ENCODE data around the gene CLASRP. TPM values are rescaled to one million over a fixed set of nuclear protein-coding genes. Genes with fewer than 3 reads are reported as not detected.

CLASRP gene
- total RNA-seq, 1 donor from 2014 or later = 81.5 TPM

DNA sequence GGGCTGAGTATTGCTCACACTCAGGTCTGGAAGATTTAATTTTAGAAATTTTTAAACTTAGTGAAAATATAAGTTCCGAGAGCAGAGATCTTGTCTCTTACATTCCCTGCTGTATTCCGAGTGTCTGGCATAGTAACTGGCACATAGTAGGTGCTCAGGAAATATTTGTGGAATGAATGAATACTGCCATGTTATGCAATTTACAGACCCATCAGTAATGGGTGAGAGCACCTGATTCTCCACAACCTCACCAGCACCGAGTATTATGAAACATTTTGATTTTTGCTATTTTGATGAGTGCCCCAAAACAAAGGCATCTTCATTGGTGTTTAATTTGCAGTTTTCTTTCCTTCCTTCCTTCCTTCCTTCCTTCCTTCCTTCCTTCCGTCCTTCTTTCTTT is 15.8 kb upstream of the CLASRP start:
- H3K36me3 Mint-ChIP-seq (ENCODE audit: unreplicated experiment) = peaks cover 1% of the 10 kb centered on the region
- H3K4me1 Mint-ChIP-seq (ENCODE audit: unreplicated experiment) = no peaks in the 10 kb centered on the region
- no peaks in the 10 kb centered on the region for H3K9me3 Mint-ChIP-seq (ENCODE audit: unreplicated experiment)
- no peak for TF ChIP-seq CTCF (IDR thresholded peaks at IDR 0.05)
- H3K4me3 Mint-ChIP-seq (ENCODE audit: unreplicated experiment) = no peak overlapping the region
- no peaks in the 10 kb centered on the region for H3K27me3 Mint-ChIP-seq (ENCODE audit: unreplicated experiment)
- DNase-seq (ENCODE audit: extremely low spot score, unreplicated experiment) = no peak
- H3K27ac Mint-ChIP-seq (ENCODE audit: unreplicated experiment) = no peak overlapping the region

- no peak overlapping the region for H3K4me3 Mint-ChIP-seq (ENCODE audit: unreplicated experiment)
- no peak for DNase-seq (ENCODE audit: extremely low spot score, unreplicated experiment)
- no peaks in the 10 kb centered on the region for H3K4me1 Mint-ChIP-seq (ENCODE audit: unreplicated experiment)
- H3K27ac Mint-ChIP-seq (ENCODE audit: unreplicated experiment) = no peak overlapping the region
- no peaks in the 10 kb centered on the region for H3K27me3 Mint-ChIP-seq (ENCODE audit: unreplicated experiment)
- peaks cover 7% of the 10 kb centered on the region for H3K36me3 Mint-ChIP-seq (ENCODE audit: unreplicated experiment)
- H3K9me3 Mint-ChIP-seq (ENCODE audit: unreplicated experiment) = no peaks in the 10 kb centered on the region
- no peak for TF ChIP-seq CTCF (IDR thresholded peaks at IDR 0.05)
Observed at GRCh38 chr19:45025264-45025663, 13.6 kb upstream of the CLASRP start.

- Mint-ChIP-seq H3K27me3 (ENCODE audit: unreplicated experiment) (no peaks in the 10 kb centered on the region), H3K27ac (ENCODE audit: unreplicated experiment) (no peak overlapping the region), H3K36me3 (ENCODE audit: unreplicated experiment) (peaks cover 14% of the 10 kb centered on the region), H3K4me1 (ENCODE audit: unreplicated experiment) (no peaks in the 10 kb centered on the region), H3K9me3 (ENCODE audit: unreplicated experiment) (no peaks in the 10 kb centered on the region), H3K4me3 (ENCODE audit: unreplicated experiment) (no peak overlapping the region)
- no peak for DNase-seq (ENCODE audit: extremely low spot score, unreplicated experiment)
- TF ChIP-seq CTCF (IDR thresholded peaks at IDR 0.05) = no peak
Observed at GRCh38 chr19:45027371-45027770, 11.5 kb upstream of the CLASRP start.

- Mint-ChIP-seq H3K27me3 (ENCODE audit: unreplicated experiment) (no peaks in the 10 kb centered on the region), H3K4me3 (ENCODE audit: unreplicated experiment) (no peak overlapping the region)
- TF ChIP-seq CTCF (IDR thresholded peaks at IDR 0.05) = no peak
Observed at GRCh38 chr19:45030825-45031224, 8.0 kb upstream of the CLASRP start.

DNA sequence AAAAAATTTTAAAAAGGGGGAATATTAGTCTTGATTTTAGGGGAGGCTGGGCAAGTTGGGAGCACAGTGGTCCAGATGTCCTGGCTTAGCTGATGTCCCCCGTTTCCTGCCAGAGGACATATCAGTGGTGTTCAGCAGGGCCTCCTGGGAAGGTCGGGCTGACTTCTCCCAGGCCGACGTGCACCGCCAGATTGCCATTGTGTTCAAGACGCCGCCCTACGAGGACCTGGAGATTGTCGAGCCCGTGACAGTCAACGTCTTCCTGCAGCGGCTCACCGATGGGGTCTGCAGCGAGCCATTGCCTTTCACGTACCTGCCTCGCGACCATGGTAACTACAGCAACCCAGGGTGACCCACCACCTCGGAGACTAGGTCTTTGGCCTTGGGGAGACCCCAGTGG is 6.4 kb upstream of the CLASRP start:
- Mint-ChIP-seq H3K27ac (ENCODE audit: unreplicated experiment) (no peak overlapping the region), H3K9me3 (ENCODE audit: unreplicated experiment) (no peaks in the 10 kb centered on the region), H3K36me3 (ENCODE audit: unreplicated experiment) (peaks cover 28% of the 10 kb centered on the region), H3K4me3 (ENCODE audit: unreplicated experiment) (no peak overlapping the region), H3K4me1 (ENCODE audit: unreplicated experiment) (no peaks in the 10 kb centered on the region), H3K27me3 (ENCODE audit: unreplicated experiment) (no peaks in the 10 kb centered on the region)
- TF ChIP-seq CTCF (IDR thresholded peaks at IDR 0.05) = no peak
- DNase-seq (ENCODE audit: extremely low spot score, unreplicated experiment) = no peak

More at GRCh38 chr19:45030825-45031224, 8.0 kb upstream of the CLASRP start:
- H3K36me3 Mint-ChIP-seq (ENCODE audit: unreplicated experiment) = peaks cover 25% of the 10 kb centered on the region
- H3K27ac Mint-ChIP-seq (ENCODE audit: unreplicated experiment) = no peak overlapping the region
- no peaks in the 10 kb centered on the region for H3K9me3 Mint-ChIP-seq (ENCODE audit: unreplicated experiment)
- no peaks in the 10 kb centered on the region for H3K4me1 Mint-ChIP-seq (ENCODE audit: unreplicated experiment)
- DNase-seq (ENCODE audit: extremely low spot score, unreplicated experiment) = no peak
